Measurements from ENCODE around the gene TCF4.

- TF ChIP-seq CTCF (IDR thresholded peaks at IDR 0.05 in 2 of 3, conservative IDR thresholded peaks at IDR 0.05 in 1 of 3; ENCODE audit: borderline replicate concordance in 1 of 3, insufficient read depth in 1 of 3, low read depth in 2 of 3, low read length in 2 of 3): no peak
- TF ChIP-seq POLR2AphosphoS5 (IDR thresholded peaks at IDR 0.05; ENCODE audit: low read depth, low read length): no peak
- no peak for TF ChIP-seq CEBPB (IDR thresholded peaks at IDR 0.05; ENCODE audit: low read depth)
These were observed 335.8 kb downstream of the TCF4 start for GRCh38 chr18:55252053-55252675.
